Osteocyte (in vitro differentiated cells): ENCODE measurements around the gene TMED4. TPM values are rescaled to one million over a fixed set of nuclear protein-coding genes. Genes with fewer than 3 reads are reported as not detected.

Experiments used
- DNase-seq: peaks from one replicate; pipeline ENCODE4 v3.0.0; 2021; ENCODE audit warnings: mixed read lengths; ENCODE audit not compliant: unreplicated experiment; ENCODE audit errors: extremely low spot score
- H3K27ac Mint-ChIP-seq: one replicate; pipeline ENCODE4 v1.8.0; 2021; ENCODE audit warnings: mild to moderate bottlenecking, mixed read lengths; ENCODE audit not compliant: unreplicated experiment
- H3K27me3 Mint-ChIP-seq: one replicate; pipeline ENCODE4 v1.8.0; 2021; ENCODE audit warnings: mixed read lengths; ENCODE audit not compliant: unreplicated experiment
- H3K36me3 Mint-ChIP-seq: one replicate; pipeline ENCODE4 v1.8.0; 2021; ENCODE audit warnings: mixed read lengths; ENCODE audit not compliant: unreplicated experiment
- H3K4me1 Mint-ChIP-seq: one replicate; pipeline ENCODE4 v1.8.0; 2021; ENCODE audit warnings: mixed read lengths; ENCODE audit not compliant: unreplicated experiment
- H3K4me3 Mint-ChIP-seq: one replicate; pipeline ENCODE4 v1.8.0; 2021; ENCODE audit warnings: mild to moderate bottlenecking, moderate library complexity, mixed read lengths; ENCODE audit not compliant: unreplicated experiment
- H3K9me3 Mint-ChIP-seq: one replicate; pipeline ENCODE4 v1.8.0; 2021; ENCODE audit warnings: mixed read lengths; ENCODE audit not compliant: unreplicated experiment
- CTCF ChIP-seq: fragments of 200-600 bp; sonication (generic); IDR thresholded peaks from 2 replicates; pipeline ENCODE4 v1.5.0; 2021; ENCODE audit warnings: antibody characterized with exemption, mild to moderate bottlenecking, moderate library complexity
- total RNA-seq: library from RNA; stranded (reverse); gene quantifications from 2 replicates; pipeline ENCODE4 v1.2.1, GENCODE V29; 2021

TMED4 gene
- total RNA-seq, 1 donor from 2014 or later: 89.6 TPM

- no peak for TF ChIP-seq CTCF
Measured at GRCh38 chr7:44595934-44596635, 14.1 kb upstream of the TMED4 start.

GRCh38 chr7:44590910-44591309, 8.9 kb upstream of the TMED4 start:
- Mint-ChIP-seq H3K27ac (no peak overlapping the region), H3K27me3 (peaks cover 9% of the 10 kb centered on the region), H3K9me3 (no peaks in the 10 kb centered on the region), H3K4me3 (no peak overlapping the region), H3K4me1 (peaks cover 3% of the 10 kb centered on the region), H3K36me3 (no peaks in the 10 kb centered on the region)
- TF ChIP-seq CTCF: no peak
- DNase-seq: no peak

More at GRCh38 chr7:44595934-44596635, 14.1 kb upstream of the TMED4 start:
- Mint-ChIP-seq H3K9me3 (no peaks in the 10 kb centered on the region), H3K27me3 (peaks cover 21% of the 10 kb centered on the region), H3K36me3 (no peaks in the 10 kb centered on the region), H3K4me1 (no peaks in the 10 kb centered on the region), H3K27ac (no peak overlapping the region), H3K4me3 (no peak overlapping the region)
- no peak for DNase-seq

GRCh38 chr7:44587843-44588711, 6.0 kb upstream of the TMED4 start:
- H3K4me1 Mint-ChIP-seq: peaks cover 3% of the 10 kb centered on the region
- no peak for DNase-seq
- no peaks in the 10 kb centered on the region for H3K36me3 Mint-ChIP-seq
- H3K4me3 Mint-ChIP-seq: no peak overlapping the region
- peaks cover 3% of the 10 kb centered on the region for H3K27me3 Mint-ChIP-seq
- TF ChIP-seq CTCF: peak; percentile 78
- H3K9me3 Mint-ChIP-seq: no peaks in the 10 kb centered on the region
- H3K27ac Mint-ChIP-seq: no peak overlapping the region

- no peak for TF ChIP-seq CTCF
- Mint-ChIP-seq H3K27ac (peak overlapping the region; percentile 96), H3K9me3 (no peaks in the 10 kb centered on the region), H3K4me3 (peak overlapping the region; percentile 89), H3K36me3 (peaks cover 12% of the 10 kb centered on the region), H3K4me1 (peaks cover 26% of the 10 kb centered on the region), H3K27me3 (no peaks in the 10 kb centered on the region)
- no peak for DNase-seq
Measured at GRCh38 chr7:44583146-44583865, 1.3 kb upstream of the TMED4 start.
